GM12878 (cell line): Measurements from ENCODE around the gene RIC1. TPM values are rescaled to one million over a fixed set of nuclear protein-coding genes. Genes with fewer than 3 reads are reported as not detected.

ENCODE experiments used
- ATAC-seq: fragments of 200-7000 bp; cut with Tn5 transposase; 3 replicates; pipeline ENCODE4 v1.9.1; 2020; ENCODE audit warnings: mild to moderate bottlenecking, moderate library complexity
- BruUV-seq: library from RNA; stranded (reverse); fragments of 400-500 nt; replicated peaks from 2 replicates; lab custom pipeline; 2021; lab: Mats Ljungman, UMichigan
- CTCF ChIA-PET: fragments of 300-600 bp; sonication (Branson Sonifier 250); formaldehyde crosslinking; extraction: SDS; loops from one replicate; lab custom pipeline; 2021; ENCODE audit warnings: inconsistent platforms; lab: Yijun Ruan, JAX
- POLR2A ChIA-PET: fragments of 350-600 bp; formaldehyde crosslinking; extraction: SDS; loops from one replicate; lab custom pipeline; 2021; ENCODE audit warnings: inconsistent platforms; lab: Charles Lee
- RAD21 ChIA-PET: fragments of 300-600 bp; sonication (Branson Sonifier 250); formaldehyde crosslinking; loops from one replicate; lab custom pipeline; 2023; ENCODE audit warnings: antibody characterized with exemption; ENCODE audit not compliant: unreplicated experiment; lab: Charles Lee
- SMC1A ChIA-PET: fragments of 300-600 bp; sonication (Branson Sonifier 250); formaldehyde crosslinking; loops from one replicate; lab custom pipeline; 2023; ENCODE audit not compliant: unreplicated experiment, uncharacterized antibody; lab: Charles Lee
- DNase-seq: peaks from one replicate; pipeline ENCODE4 v3.0.0-alpha.2; 2011; ENCODE audit warnings: low read depth, low spot score
- FAIRE-seq: peaks from 3 replicates; lab custom pipeline; 2011; peaks lifted over from hg19 to GRCh38; lab: Jason Lieb, UNC
- H2AFZ ChIP-seq: 2 replicates; pipeline ENCODE4 v1.6.0; 2011; ENCODE audit warnings: low read depth, low read length, control low read depth; ENCODE audit not compliant: control insufficient read depth
- H3K27ac ChIP-seq: 2 replicates; pipeline ENCODE4 v1.5.1; 2011; ENCODE audit warnings: control low read depth; ENCODE audit not compliant: control insufficient read depth, insufficient read depth
- H3K27me3 ChIP-seq, 2 experiments: replicated peaks in 1 of 2; 2 replicates each; pipeline versions ENCODE4 v1.6.0 to v1.6.1; 2011; ENCODE audit warnings: low read length in 1 of 2; ENCODE audit not compliant: control insufficient read depth in 2 of 2, insufficient read depth in 2 of 2
- H3K36me3 ChIP-seq, 2 experiments: 2 replicates each; pipeline ENCODE4 v1.5.1; 2011; ENCODE audit warnings: low read length in 1 of 2; ENCODE audit not compliant: control insufficient read depth in 2 of 2, insufficient read depth in 2 of 2
- H3K4me1 ChIP-seq: 2 replicates; pipeline ENCODE4 v1.6.1; 2011; ENCODE audit warnings: mild to moderate bottlenecking, low read length, moderate library complexity, mixed read lengths; ENCODE audit not compliant: control insufficient read depth, insufficient read depth
- H3K4me2 ChIP-seq: 2 replicates; pipeline ENCODE4 v1.6.0; 2011; ENCODE audit warnings: control low read depth; ENCODE audit not compliant: control insufficient read depth, insufficient read depth
- H3K4me3 ChIP-seq: fragments of 200-600 bp; sonication (generic); 2 replicates; pipeline ENCODE4 v1.5.1; 2016
- H3K79me2 ChIP-seq: 2 replicates; pipeline ENCODE4 v1.6.0; 2011; ENCODE audit warnings: low read length; ENCODE audit not compliant: control insufficient read depth, insufficient read depth
- H3K9ac ChIP-seq: 2 replicates; pipeline ENCODE4 v1.8.0; 2011; ENCODE audit warnings: low read length, control low read depth, mixed read lengths; ENCODE audit not compliant: control insufficient read depth, insufficient read depth
- H3K9me3 ChIP-seq: replicated peaks from 3 replicates; pipeline ENCODE4 v1.5.1; 2011; ENCODE audit warnings: mild to moderate bottlenecking, low read length; ENCODE audit not compliant: control insufficient read depth, insufficient read depth
- H4K20me1 ChIP-seq: 2 replicates; pipeline ENCODE4 v1.6.0; 2011; ENCODE audit not compliant: control insufficient read depth, insufficient read depth
- BCLAF1 ChIP-seq: fragments of 450-650 bp; IDR thresholded peaks from 2 replicates; pipeline ENCODE4 v1.6.1; 2017; ENCODE audit warnings: antibody characterized with exemption, mild to moderate bottlenecking, moderate library complexity
- EP300 ChIP-seq, 2 experiments: fragments of 150-350 bp in 1 of 2; IDR thresholded peaks; 2 replicates each; pipeline ENCODE4 v1.6.1; 2011 to 2012; ENCODE audit warnings: low read depth in 2 of 2, low read length in 2 of 2, borderline replicate concordance in 1 of 2, improper control_type of control experiment in 1 of 2, inconsistent platforms in 1 of 2; ENCODE audit not compliant: control insufficient read depth in 1 of 2
- GATAD2B ChIP-seq: fragments of 450-650 bp; conservative IDR thresholded peaks from 2 replicates; pipeline ENCODE4 v1.6.1; 2017; ENCODE audit warnings: low read depth, mild to moderate bottlenecking, moderate library complexity
- NKRF ChIP-seq: fragments of 450-650 bp; conservative IDR thresholded peaks from 2 replicates; pipeline ENCODE4 v1.6.1; 2017; ENCODE audit warnings: mild to moderate bottlenecking, moderate library complexity
- NRF1 ChIP-seq: conservative IDR thresholded peaks from 2 replicates; pipeline ENCODE4 v1.6.1; 2011; ENCODE audit warnings: mild to moderate bottlenecking, low read depth, low read length, improper control_type of control experiment
- PAX5 ChIP-seq: IDR thresholded peaks from 2 replicates; pipeline ENCODE4 v1.6.1; 2011; ENCODE audit warnings: low read depth, low read length, borderline replicate concordance
- PKNOX1 ChIP-seq: fragments of 450-650 bp; IDR thresholded peaks from 2 replicates; pipeline ENCODE4 v1.6.1; 2016; ENCODE audit warnings: mild to moderate bottlenecking
- POLR2A ChIP-seq: IDR thresholded peaks from 2 replicates; pipeline ENCODE4 v1.6.1; 2011; ENCODE audit warnings: low read depth, mild to moderate bottlenecking, low read length
- RB1 ChIP-seq: fragments of 450-650 bp; formaldehyde crosslinking; IDR thresholded peaks from 2 replicates; pipeline ENCODE4 v1.6.1; 2017; ENCODE audit warnings: mild to moderate bottlenecking, borderline replicate concordance
- RUNX3 ChIP-seq: IDR thresholded peaks from 2 replicates; pipeline ENCODE4 v1.6.1; 2012; ENCODE audit warnings: low read length, inconsistent platforms
- ZBTB40 ChIP-seq: fragments of 450-650 bp; IDR thresholded peaks from 2 replicates; pipeline ENCODE4 v1.6.1; 2016; ENCODE audit warnings: mild to moderate bottlenecking, moderate library complexity, borderline replicate concordance
- ZNF274 ChIP-seq: IDR thresholded peaks from one replicate; pipeline ENCODE4 v1.8.0; 2011; ENCODE audit not compliant: insufficient read length, insufficient read depth
- WGBS: methylation state at CpG from one replicate; pipeline ENCODE4 v1.1.6; 2016; ENCODE audit warnings: low lambda C conversion rate; ENCODE audit not compliant: insufficient replicate concordance, insufficient coverage; ENCODE audit errors: missing lambda C conversion rate; 5-methylcytosine and 5-hydroxymethylcytosine counted together
- in situ Hi-C: fragments of 300-500 bp; cut with MboI; formaldehyde crosslinking; loops from 9 replicates; pipeline ENCODE4 v1.14.3; 2018; ENCODE audit warnings: mixed read lengths
- intact Hi-C: fragments of 100-400 bp; cut with micrococcal nuclease; formaldehyde crosslinking; loops from one replicate; pipeline ENCODE4 v1.14.2; 2022; ENCODE audit not compliant: unreplicated experiment
- polyA plus RNA-seq, 11 experiments: library from polyadenylated mRNA; depleted of rRNA in 4 of 11; unstranded in 6 of 11; stranded (reverse) in 5 of 11; fragments of >200 nt; fragmentation: Nextera tagmentation in 4 of 11; fragmentation: Illumina TruSeq in 1 of 11; extraction: Ambion mirVana in 4 of 11; extraction: Trizol in 1 of 11; gene quantifications; 1 replicate in 1 of 11; 2 replicates in 10 of 11; pipeline versions ENCODE4 v1.2.1 to v1.2.3, GENCODE V29; 2011 to 2016; ENCODE audit warnings: inconsistent platforms in 2 of 11, missing spikeins in 2 of 11, low read depth in 1 of 11
- total RNA-seq, 4 experiments: library from RNA; depleted of rRNA in 3 of 4; stranded (reverse); fragments of >200 nt in 3 of 4; fragmentation: Illumina TruSeq in 1 of 4; extraction: Trizol in 1 of 4; gene quantifications; 2 replicates each; pipeline versions ENCODE4 v1.2.1 to v1.2.3, GENCODE V29; 2013 to 2021

RIC1 gene
- total and polyA plus RNA-seq, 10 of the 15 experiments (the other 5 are each of a cell fraction or from before 2014, with no cell fraction given) = 6.2 to 59.8 (median 33.3) TPM

GRCh38 chr9:5749306-5749705, 120.4 kb downstream of the RIC1 start:
- FAIRE-seq = no peak
- TF ChIP-seq RB1 (no peak), RUNX3 (no peak), PKNOX1 (no peak), ZBTB40 (no peak), GATAD2B (no peak), PAX5 (no peak), POLR2A (no peak), BCLAF1 (no peak), NRF1 (no peak), EP300 (IDR thresholded peaks at IDR 0.05; ENCODE audit: borderline replicate concordance in 1 of 2, control insufficient read depth in 1 of 2, low read depth in 2 of 2, low read length in 2 of 2) (no peak), NKRF (no peak), ZNF274 (no peak)

More at GRCh38 chr9:5749306-5749705, 120.4 kb downstream of the RIC1 start:
- Histone ChIP-seq H3K9me3 (no peaks in the 10 kb centered on the region), H3K4me1 (no peaks in the 10 kb centered on the region), H2AFZ (no peak overlapping the region), H3K9ac (no peak overlapping the region), H3K27ac (no peak overlapping the region), H3K27me3 (no peaks in the 10 kb centered on the region), H3K4me2 (no peak overlapping the region), H3K79me2 (no peaks in the 10 kb centered on the region), H3K4me3 (no peak overlapping the region), H4K20me1 (no peaks in the 10 kb centered on the region), H3K36me3 (peaks cover 0 to 44% of the 10 kb centered on the region in 2 experiments; a peak in 3 of 4 replicates)
- in situ Hi-C loops = no loop called here
- POLR2A ChIA-PET = interaction anchor here (0.5 to 1.2 kb wide), 3 partner anchors 11 to 528 kb away, joined by 5 to 8 read pairs (median 7); no protein-coding TSS in a partner anchor
- intact Hi-C loops = no loop called here
- 97% methylated on average over 4 of the region's 4 CpGs for WGBS
- CTCF ChIA-PET = interaction anchor here (1.0 to 2.1 kb wide), 5 partner anchors 10 to 557 kb away, joined by 3 to 8 read pairs (median 3); no protein-coding TSS in a partner anchor
- RAD21 ChIA-PET = no interaction called here
- DNase-seq (no peak), ATAC-seq (no peak)
- no TSS peak for BruUV-seq
- SMC1A ChIA-PET = interaction anchor here (0.9 to 2.1 kb wide), 8 partner anchors 14 to 117 kb away, joined by 3 to 8 read pairs (median 4); no protein-coding TSS in a partner anchor
